Mesendoderm (in vitro differentiated cells): ENCODE results near the gene NNAT. TPM values are rescaled to one million over a fixed set of nuclear protein-coding genes. Genes with fewer than 3 reads are reported as not detected.
"Not testable (repeated sequence)": the region's sequence is repeated elsewhere in the genome, so short reads cannot be mapped to it uniquely, and the experiment has no call there.

Source experiments
- DNase-seq: peaks from one replicate; pipeline ENCODE4 v3.0.0; 2013
- H2AK5ac ChIP-seq: 2 replicates; pipeline ENCODE4 v1.6.1; 2013; ENCODE audit warnings: low read length, inconsistent platforms
- H2BK120ac ChIP-seq: 2 replicates; pipeline ENCODE4 v1.6.1; 2013; ENCODE audit warnings: low read depth, mild to moderate bottlenecking, low read length, moderate library complexity, mixed read lengths
- H2BK15ac ChIP-seq: replicated peaks from 2 replicates; pipeline ENCODE4 v1.6.1; 2013; ENCODE audit warnings: low read depth, mild to moderate bottlenecking, moderate library complexity
- H2BK5ac ChIP-seq: 2 replicates; pipeline ENCODE4 v1.6.1; 2013; ENCODE audit warnings: low read length, inconsistent platforms
- H3K18ac ChIP-seq: 2 replicates; pipeline ENCODE4 v1.6.1; 2013; ENCODE audit warnings: mild to moderate bottlenecking, low read length, mixed read lengths
- H3K23ac ChIP-seq: one replicate; pipeline ENCODE4 v1.6.1; 2013; ENCODE audit warnings: low read length
- H3K27ac ChIP-seq: 2 replicates; pipeline ENCODE4 v1.5.1; 2013; ENCODE audit warnings: low read depth, mild to moderate bottlenecking, inconsistent platforms, low read length, moderate library complexity
- H3K27me3 ChIP-seq: 2 replicates; pipeline ENCODE4 v1.6.1; 2013; ENCODE audit warnings: low read length, control low read depth, mild to moderate bottlenecking, inconsistent platforms; ENCODE audit not compliant: insufficient read depth, poor library complexity
- H3K36me3 ChIP-seq: 2 replicates; pipeline ENCODE4 v1.6.1; 2013; ENCODE audit warnings: low read length, inconsistent platforms; ENCODE audit not compliant: control insufficient read depth, insufficient read depth
- H3K4ac ChIP-seq: one replicate; pipeline ENCODE4 v1.6.1; 2013; ENCODE audit warnings: low read depth, mild to moderate bottlenecking, low read length, moderate library complexity
- H3K4me1 ChIP-seq: 2 replicates; pipeline ENCODE4 v1.6.1; 2013; ENCODE audit warnings: low read depth, low read length, inconsistent platforms; ENCODE audit not compliant: control insufficient read depth
- H3K4me2 ChIP-seq: 2 replicates; pipeline ENCODE4 v1.6.1; 2013; ENCODE audit warnings: low read length
- H3K4me3 ChIP-seq: 2 replicates; pipeline ENCODE4 v1.5.1; 2013; ENCODE audit warnings: mild to moderate bottlenecking, low read length
- H3K56ac ChIP-seq: one replicate; pipeline ENCODE4 v1.6.1; 2013; ENCODE audit warnings: low read length
- H3K79me1 ChIP-seq: 2 replicates; pipeline ENCODE4 v1.6.1; 2013; ENCODE audit warnings: low read length, inconsistent platforms
- H3K79me2 ChIP-seq: 2 replicates; pipeline ENCODE4 v1.6.1; 2013; ENCODE audit warnings: mild to moderate bottlenecking, low read length; ENCODE audit not compliant: control insufficient read depth, insufficient read depth
- H3K9ac ChIP-seq: 2 replicates; pipeline ENCODE4 v1.6.1; 2013; ENCODE audit warnings: low read length, inconsistent platforms
- H4K5ac ChIP-seq: one replicate; pipeline ENCODE4 v1.6.1; 2013; ENCODE audit warnings: low read length
- H4K8ac ChIP-seq: one replicate; pipeline ENCODE4 v1.6.1; 2013; ENCODE audit warnings: low read depth, mild to moderate bottlenecking, control low read depth, low read length, moderate library complexity
- whole genome bisulfite sequencing: extraction: QIAGEN DNeasy Blood & Tissue Kit; methylation state at CpG from one replicate; pipeline ENCODE4 v1.1.7; 2013; ENCODE audit warnings: low lambda C conversion rate, missing lambda C conversion rate; ENCODE audit not compliant: insufficient coverage; ENCODE audit errors: extremely low coverage; 5-methylcytosine and 5-hydroxymethylcytosine counted together
- polyA plus RNA-seq, 2 experiments: library from polyadenylated mRNA; stranded (reverse); fragments of 200-250 nt; gene quantifications; one replicate each; pipeline ENCODE4 v1.2.3, GENCODE V29; 2013

The NNAT gene, protein sequence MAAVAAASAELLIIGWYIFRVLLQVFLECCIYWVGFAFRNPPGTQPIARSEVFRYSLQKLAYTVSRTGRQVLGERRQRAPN
- 32.8 TPM for polyA plus RNA-seq (2013, experiment 1 of 2)
- polyA plus RNA-seq (2013, experiment 2 of 2): 33.5 TPM

DNA sequence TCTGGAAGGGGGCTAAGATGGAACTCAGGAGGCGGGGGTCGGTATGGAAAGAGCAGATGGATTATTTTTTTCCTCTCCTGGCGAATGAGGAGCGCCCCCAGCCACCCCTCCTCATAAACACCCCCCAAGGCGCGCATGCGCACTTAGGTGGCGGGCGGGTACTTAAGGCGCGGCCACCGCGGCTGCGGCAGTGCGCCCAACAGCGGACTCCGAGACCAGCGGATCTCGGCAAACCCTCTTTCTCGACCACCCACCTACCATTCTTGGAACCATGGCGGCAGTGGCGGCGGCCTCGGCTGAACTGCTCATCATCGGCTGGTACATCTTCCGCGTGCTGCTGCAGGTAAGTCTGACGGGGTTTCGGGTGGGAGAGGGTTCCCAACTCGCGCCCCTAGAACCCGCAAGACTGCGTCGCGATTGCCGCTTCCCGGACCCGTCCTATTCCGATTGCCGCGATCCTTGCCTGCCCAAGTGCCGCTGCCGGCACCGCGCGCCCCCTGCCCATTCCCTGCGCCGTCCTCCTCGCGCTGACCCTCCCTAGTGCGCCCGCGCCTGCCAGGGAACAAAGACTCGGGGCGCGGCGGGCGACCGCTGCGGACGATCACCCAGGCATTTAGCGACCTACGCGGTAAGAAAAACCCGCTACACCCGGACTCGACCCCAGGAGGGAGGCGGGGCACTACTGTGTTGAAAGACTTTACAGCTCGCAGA lies at the start of gene NNAT:
TSS of gene NNAT (plus strand) at position 190 of the 711 bp plus-strand sequence. CDS start at position 272, 82 bp downstream.
- peaks cover 48% of the 10 kb centered on the region for H3K79me1 ChIP-seq
- H3K9ac ChIP-seq: peak within 1 kb of the TSS; percentile 63
- peak within 1 kb of the TSS; percentile 81 for H3K56ac ChIP-seq
- peak; percentile 59 for DNase-seq
- no peak within 1 kb of the TSS for H3K27ac ChIP-seq
- no peak within 1 kb of the TSS for H4K8ac ChIP-seq
- peak within 1 kb of the TSS; percentile 43 for H3K4me3 ChIP-seq
- no peak within 1 kb of the TSS for H3K18ac ChIP-seq
- peaks cover 16% of the 10 kb centered on the region for H3K4me1 ChIP-seq
- no peak within 1 kb of the TSS for H2BK5ac ChIP-seq
- peaks cover 84% of the 10 kb centered on the region for H3K79me2 ChIP-seq
- H4K5ac ChIP-seq: no peak within 1 kb of the TSS
- no peak within 1 kb of the TSS for H3K4ac ChIP-seq
- H3K27me3 ChIP-seq: no peaks in the 10 kb centered on the region
- no peaks in the 10 kb centered on the region for H3K36me3 ChIP-seq
- no peak within 1 kb of the TSS for H2BK15ac ChIP-seq
- peak within 1 kb of the TSS; percentile 45 for H3K4me2 ChIP-seq
- no CpG with 5 or more reads among the region's 69 CpGs for WGBS
- no peak within 1 kb of the TSS for H2BK120ac ChIP-seq
- no peak within 1 kb of the TSS for H2AK5ac ChIP-seq
- peak within 1 kb of the TSS; percentile 31 for H3K23ac ChIP-seq

DNA sequence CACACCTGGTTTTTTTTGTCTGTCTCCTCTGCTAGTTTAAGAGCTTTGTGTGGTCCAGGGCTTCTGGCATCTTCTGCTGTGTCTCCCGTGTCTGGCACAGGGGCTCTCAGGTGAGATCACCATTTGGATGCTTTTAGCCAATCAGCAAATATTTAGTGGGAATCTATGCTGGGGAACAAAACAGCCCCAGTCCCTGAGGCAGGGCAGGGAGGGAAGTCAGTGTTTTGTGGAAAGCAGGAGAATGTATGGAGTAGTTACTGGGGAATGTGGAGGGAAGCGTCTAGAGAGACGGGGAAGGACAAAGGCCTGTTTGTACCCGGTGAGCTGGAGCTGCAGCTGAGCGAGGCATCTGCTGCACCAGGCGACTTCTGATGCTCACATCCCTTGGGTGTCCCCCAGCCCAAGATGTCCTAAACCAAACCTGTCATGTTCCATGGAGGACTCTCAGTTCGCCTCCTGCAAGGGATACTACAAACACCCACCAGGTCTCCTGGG lies 49.3 kb upstream of the NNAT start:
- H3K56ac ChIP-seq: no peak overlapping the region
- H3K27me3 ChIP-seq: no peaks in the 10 kb centered on the region
- H2BK15ac ChIP-seq: no peak overlapping the region
- no peak overlapping the region for H2BK120ac ChIP-seq
- no CpG with 5 or more reads among the region's 7 CpGs for WGBS
- H4K5ac ChIP-seq: no peak overlapping the region
- H4K8ac ChIP-seq: no peak overlapping the region
- no peaks in the 10 kb centered on the region for H3K36me3 ChIP-seq
- no peak overlapping the region for H2BK5ac ChIP-seq
- H3K9ac ChIP-seq: no peak overlapping the region
- H3K79me1 ChIP-seq: no peaks in the 10 kb centered on the region
- H3K4me2 ChIP-seq: no peak overlapping the region
- H3K23ac ChIP-seq: no peak overlapping the region
- peak; percentile 11 for DNase-seq
- no peaks in the 10 kb centered on the region for H3K79me2 ChIP-seq
- no peak overlapping the region for H3K18ac ChIP-seq
- no peak overlapping the region for H2AK5ac ChIP-seq
- H3K4ac ChIP-seq: no peak overlapping the region
- no peak overlapping the region for H3K27ac ChIP-seq
- H3K4me3 ChIP-seq: no peak overlapping the region
- H3K4me1 ChIP-seq: no peaks in the 10 kb centered on the region

DNA sequence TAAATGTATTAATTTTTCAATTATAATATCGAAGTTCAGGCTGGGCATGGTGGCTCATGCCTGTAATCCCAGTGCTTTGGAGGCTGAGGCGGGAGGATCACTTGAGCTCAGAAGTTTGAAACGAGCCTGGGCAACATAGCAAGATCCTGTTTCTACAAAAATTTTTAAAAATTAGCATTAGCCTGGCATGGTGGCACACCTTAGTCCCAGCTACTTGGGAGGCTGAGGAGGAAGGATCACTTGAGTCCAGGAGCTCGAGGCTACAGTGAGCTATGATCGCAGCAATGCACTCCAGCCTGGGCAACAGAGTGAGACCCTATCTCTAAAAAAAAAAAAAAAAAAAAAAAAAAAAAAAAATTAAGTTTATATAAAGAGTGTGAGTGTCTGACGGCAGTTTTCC lies 48.6 kb upstream of the NNAT start:
- WGBS: no CpG with 5 or more reads among the region's 6 CpGs
- not testable (repeated sequence) for H4K5ac ChIP-seq, H3K23ac ChIP-seq, DNase-seq, H2BK5ac ChIP-seq, H3K4me3 ChIP-seq, H3K27ac ChIP-seq, H3K27me3 ChIP-seq, H3K79me1 ChIP-seq, H3K4me2 ChIP-seq, H4K8ac ChIP-seq, H2BK15ac ChIP-seq, H3K36me3 ChIP-seq, H3K4ac ChIP-seq, H3K9ac ChIP-seq, H3K4me1 ChIP-seq, H3K79me2 ChIP-seq, H3K18ac ChIP-seq, H2AK5ac ChIP-seq, H2BK120ac ChIP-seq, H3K56ac ChIP-seq

DNA sequence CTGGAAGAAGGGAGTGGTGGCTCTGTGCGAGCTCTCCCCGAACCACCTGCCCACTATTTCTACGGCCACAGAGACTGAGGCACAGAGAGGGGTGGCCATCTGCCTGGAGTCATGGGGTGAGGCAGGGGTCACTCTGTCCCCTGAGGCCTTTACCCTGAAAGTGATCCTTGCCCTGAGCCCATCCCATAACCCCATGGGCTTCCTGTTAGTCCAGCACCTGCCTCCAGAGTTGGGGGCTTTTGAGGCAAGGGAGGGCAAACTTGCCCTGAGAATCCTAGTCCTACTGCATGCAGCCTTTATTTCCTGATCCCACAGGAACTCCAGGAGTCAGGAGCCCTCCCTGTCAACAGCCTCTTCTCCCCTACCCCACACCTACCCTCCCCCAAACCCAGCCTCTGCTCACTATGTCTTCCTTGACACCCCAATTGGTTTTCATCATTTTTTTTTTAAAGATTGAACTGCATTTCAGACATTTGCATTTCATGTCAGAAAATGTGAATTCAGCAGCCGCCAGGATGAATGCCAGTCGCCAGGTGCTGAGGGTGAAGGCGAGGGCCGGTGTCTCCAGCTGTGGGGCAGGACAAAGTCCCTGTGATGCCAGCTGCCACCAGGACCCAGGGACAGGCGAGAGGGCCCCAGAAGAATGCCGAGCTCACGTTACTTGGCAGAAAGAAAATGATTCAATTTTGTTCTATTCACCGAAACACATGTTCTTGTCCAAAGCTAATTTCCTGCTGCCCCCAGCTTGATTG lies 47.6 kb upstream of the NNAT start:
- H3K56ac ChIP-seq: no peak overlapping the region
- H3K4ac ChIP-seq: no peak overlapping the region
- no peaks in the 10 kb centered on the region for H3K36me3 ChIP-seq
- no peaks in the 10 kb centered on the region for H3K4me1 ChIP-seq
- H3K4me2 ChIP-seq: no peak overlapping the region
- H3K18ac ChIP-seq: no peak overlapping the region
- H2BK15ac ChIP-seq: no peak overlapping the region
- no peak overlapping the region for H2AK5ac ChIP-seq
- no CpG with 5 or more reads among the region's 11 CpGs for WGBS
- H4K5ac ChIP-seq: no peak overlapping the region
- no peak overlapping the region for H2BK5ac ChIP-seq
- no peak for DNase-seq
- no peaks in the 10 kb centered on the region for H3K79me1 ChIP-seq
- H2BK120ac ChIP-seq: no peak overlapping the region
- H3K4me3 ChIP-seq: no peak overlapping the region
- no peaks in the 10 kb centered on the region for H3K79me2 ChIP-seq
- H4K8ac ChIP-seq: no peak overlapping the region
- H3K27me3 ChIP-seq: no peaks in the 10 kb centered on the region
- no peak overlapping the region for H3K9ac ChIP-seq
- no peak overlapping the region for H3K27ac ChIP-seq
- H3K23ac ChIP-seq: no peak overlapping the region

DNA sequence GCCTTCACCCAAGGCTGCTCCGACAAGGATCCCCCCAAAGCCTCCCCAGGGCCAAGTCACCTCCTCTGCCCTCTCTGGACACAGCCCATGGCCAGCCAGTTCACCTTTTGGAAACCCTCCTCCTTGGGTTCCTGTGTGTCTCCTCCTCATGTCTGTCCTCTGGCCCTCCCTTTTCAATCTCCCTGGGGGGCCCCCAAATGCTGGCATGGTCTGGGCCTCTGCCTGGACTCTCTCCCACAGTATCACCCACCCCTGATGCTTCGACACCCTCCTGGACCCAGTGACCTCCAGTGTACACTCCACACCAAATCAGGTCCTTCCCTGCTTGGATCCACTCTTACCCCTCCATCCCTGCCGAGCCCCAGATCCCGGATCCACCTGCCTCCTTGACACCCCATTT lies 46.7 kb upstream of the NNAT start:
- no peak overlapping the region for H3K56ac ChIP-seq
- H3K4ac ChIP-seq: no peak overlapping the region
- no peak overlapping the region for H3K9ac ChIP-seq
- no peaks in the 10 kb centered on the region for H3K27me3 ChIP-seq
- H3K4me3 ChIP-seq: no peak overlapping the region
- H3K4me1 ChIP-seq: no peaks in the 10 kb centered on the region
- H2BK5ac ChIP-seq: no peak overlapping the region
- H3K79me1 ChIP-seq: no peaks in the 10 kb centered on the region
- no peak overlapping the region for H2AK5ac ChIP-seq
- no peak overlapping the region for H3K18ac ChIP-seq
- H3K36me3 ChIP-seq: no peaks in the 10 kb centered on the region
- no CpG with 5 or more reads among the region's 4 CpGs for WGBS
- no peak overlapping the region for H4K8ac ChIP-seq
- no peak overlapping the region for H2BK120ac ChIP-seq
- no peak overlapping the region for H2BK15ac ChIP-seq
- DNase-seq: no peak
- H3K4me2 ChIP-seq: no peak overlapping the region
- no peak overlapping the region for H4K5ac ChIP-seq
- H3K23ac ChIP-seq: no peak overlapping the region
- H3K27ac ChIP-seq: no peak overlapping the region
- no peaks in the 10 kb centered on the region for H3K79me2 ChIP-seq
